HepG2 (cell line): ENCODE results near the gene ICAM3. TPM values are rescaled to one million over a fixed set of nuclear protein-coding genes. Genes with fewer than 3 reads are reported as not detected.

Experiments used
- AHR ChIP-seq: IDR thresholded peaks from 2 replicates; pipeline ENCODE4 v1.6.1; 2018; ENCODE audit warnings: missing genetic modification reagents, missing compliant biosample characterization
- ARHGAP35 ChIP-seq: sonication (generic); formaldehyde crosslinking; IDR thresholded peaks from 2 replicates; pipeline ENCODE4 v1.9.0; 2022; ENCODE audit warnings: mild to moderate bottlenecking, inconsistent platforms, moderate library complexity, missing genetic modification reagents, borderline replicate concordance
- BCL6 ChIP-seq: IDR thresholded peaks from 2 replicates; pipeline ENCODE4 v1.6.1; 2016; ENCODE audit warnings: missing genetic modification reagents, missing compliant biosample characterization
- CBX2 ChIP-seq, 2 experiments: fragments of 200-600 bp in 1 of 2; sonication (generic); formaldehyde crosslinking in 1 of 2; IDR thresholded peaks; 2 replicates each; pipeline versions ENCODE4 v1.7.0 to v1.8.1; 2018 to 2022; ENCODE audit warnings: low read depth in 2 of 2, low read length in 1 of 2, mild to moderate bottlenecking in 1 of 2, missing genetic modification reagents in 1 of 2
- CC2D1A ChIP-seq: sonication (generic); formaldehyde crosslinking; IDR thresholded peaks from 2 replicates; pipeline ENCODE4 v1.8.1; 2023; ENCODE audit warnings: mild to moderate bottlenecking, missing genetic modification reagents
- DNMT1 ChIP-seq: sonication (generic); formaldehyde crosslinking; IDR thresholded peaks from 2 replicates; pipeline ENCODE4 v1.5.1; 2020; ENCODE audit warnings: mild to moderate bottlenecking, missing genetic modification reagents
- HDAC1 ChIP-seq: sonication (generic); formaldehyde crosslinking; IDR thresholded peaks from 2 replicates; pipeline ENCODE4 v1.5.1; 2020; ENCODE audit warnings: mild to moderate bottlenecking, missing genetic modification reagents
- MBD4 ChIP-seq: IDR thresholded peaks from 2 replicates; pipeline ENCODE4 v1.6.1; 2012; ENCODE audit warnings: low read length, inconsistent platforms, borderline replicate concordance
- NFKB2 ChIP-seq: sonication (generic); formaldehyde crosslinking; IDR thresholded peaks from 2 replicates; pipeline ENCODE4 v1.4.0; 2020; ENCODE audit warnings: missing genetic modification reagents, borderline replicate concordance
- RAD51 ChIP-seq: fragments of 450-650 bp; IDR thresholded peaks from 2 replicates; pipeline ENCODE4 v1.6.1; 2016; ENCODE audit warnings: borderline replicate concordance
- SMAD9 ChIP-seq: sonication (generic); formaldehyde crosslinking; IDR thresholded peaks from 2 replicates; pipeline ENCODE4 v1.5.1; 2020; ENCODE audit warnings: mild to moderate bottlenecking, missing genetic modification reagents
- ZNF292 ChIP-seq: sonication (generic); formaldehyde crosslinking; IDR thresholded peaks from 2 replicates; pipeline ENCODE4 v1.8.1; 2022; ENCODE audit warnings: mild to moderate bottlenecking, low read depth, missing genetic modification reagents, borderline replicate concordance
- ZNF354B ChIP-seq: sonication (generic); formaldehyde crosslinking; IDR thresholded peaks from 2 replicates; pipeline ENCODE4 v1.8.0; 2022; ENCODE audit warnings: mild to moderate bottlenecking, missing genetic modification reagents
- ZNF792 ChIP-seq: IDR thresholded peaks from 2 replicates; pipeline ENCODE4 v1.6.1; 2016
- polyA plus RNA-seq, 8 experiments: library from polyadenylated mRNA; depleted of rRNA in 3 of 8; stranded (reverse) in 7 of 8; unstranded in 1 of 8; fragments of >200 nt; fragmentation: Illumina TruSeq in 4 of 8; extraction: Trizol in 4 of 8; gene quantifications; 2 replicates each; pipeline versions ENCODE4 v1.2.1 to v1.2.3, GENCODE V29; 2011 to 2016; ENCODE audit warnings: low read depth in 4 of 8, missing spikeins in 1 of 8, mixed read lengths in 1 of 8; ENCODE audit not compliant: insufficient read depth in 1 of 8
- total RNA-seq, 5 experiments: library from RNA; depleted of rRNA; stranded (reverse); fragments of >200 nt; fragmentation: Illumina TruSeq; extraction: Trizol; gene quantifications; 2 replicates each; pipeline ENCODE4 v1.2.3, GENCODE V29; 2016; ENCODE audit warnings: low read depth in 1 of 5
- TF ChIP-seq, protein P1 (sequence below): sonication (generic); formaldehyde crosslinking; IDR thresholded peaks from 2 replicates; pipeline ENCODE4 v1.5.1; 2020; ENCODE audit warnings: mild to moderate bottlenecking, missing genetic modification reagents
- TF ChIP-seq, protein P2 (sequence below): sonication (generic); formaldehyde crosslinking; IDR thresholded peaks from 2 replicates; pipeline ENCODE4 v1.4.0; 2020; ENCODE audit warnings: mild to moderate bottlenecking, missing genetic modification reagents
- TF ChIP-seq, protein P3 (sequence below): sonication (generic); formaldehyde crosslinking; conservative IDR thresholded peaks from 2 replicates; pipeline ENCODE4 v1.4.0; 2020; ENCODE audit warnings: missing genetic modification reagents
- TF ChIP-seq, protein P4 (sequence below): sonication (generic); formaldehyde crosslinking; conservative IDR thresholded peaks from 2 replicates; pipeline ENCODE4 v1.8.0; 2022; ENCODE audit warnings: mild to moderate bottlenecking, moderate library complexity, missing genetic modification reagents
- TF ChIP-seq, protein P5 (sequence below): IDR thresholded peaks from 2 replicates; pipeline ENCODE4 v1.6.1; 2012; ENCODE audit warnings: low read depth, low read length, improper control_type of control experiment

The ICAM3 gene
- total and polyA plus RNA-seq, 2 of the 13 experiments (the other 11 are each of a cell fraction or from before 2014, with no cell fraction given), result 14.1 to 21.0 TPM

DNA sequence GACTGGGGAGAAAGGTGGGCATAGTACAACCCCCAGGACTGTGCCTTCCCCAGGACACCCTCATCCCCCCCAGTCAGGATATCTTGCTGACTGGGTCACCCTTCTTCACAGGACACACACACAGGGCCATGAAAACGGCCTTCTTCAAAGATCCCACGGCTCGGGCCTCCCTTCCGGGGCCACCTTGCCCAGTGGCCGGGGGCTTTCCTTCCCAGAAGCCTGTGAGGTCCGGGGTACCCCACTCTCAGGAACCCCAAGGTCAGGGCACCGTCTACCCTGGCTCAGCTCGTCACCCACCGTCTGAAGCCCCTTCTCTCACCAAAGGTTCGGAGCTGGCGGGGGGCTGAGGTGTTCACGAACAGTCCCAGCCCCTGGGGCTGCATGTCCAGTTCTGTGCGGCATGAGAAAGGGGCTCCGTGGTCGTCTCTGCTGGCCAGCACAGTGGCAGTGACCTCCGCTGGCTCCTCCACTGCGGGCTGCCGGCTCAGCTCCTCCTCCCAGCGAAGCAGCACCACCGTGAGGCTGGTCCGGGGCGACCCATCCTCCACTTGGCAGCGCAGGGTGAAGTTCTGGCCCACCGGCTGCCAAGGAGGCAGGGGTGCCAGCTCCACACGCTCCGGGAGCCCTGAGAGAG, 4.0 kb downstream of the ICAM3 start (continued):
- TF ChIP-seq ARHGAP35 (CRISPR knock-in tag) (no peak), AHR (no peak), ZNF792 (no peak), CBX2 (IDR thresholded peaks at IDR 0.05; ENCODE audit: low read depth, low read length) (no peak), CBX2 (CRISPR knock-in tag; IDR thresholded peaks at IDR 0.05; ENCODE audit: low read depth) (no peak), CC2D1A (CRISPR knock-in tag) (no peak), DNMT1 (CRISPR knock-in tag) (no peak), NFKB2 (CRISPR knock-in tag) (no peak), ZNF354B (CRISPR knock-in tag) (no peak), ZNF292 (CRISPR knock-in tag) (no peak), HDAC1 (CRISPR knock-in tag) (peak; percentile 33; the same call in 1 of the 2 replicates), MBD4 (no peak), BCL6 (CRISPR knock-in tag) (0 out of 2 replicates have a peak, but pooled peaks have one; percentile 32), SMAD9 (CRISPR knock-in tag) (no peak), RAD51 (no peak)
- TF ChIP-seq, protein P1, sequence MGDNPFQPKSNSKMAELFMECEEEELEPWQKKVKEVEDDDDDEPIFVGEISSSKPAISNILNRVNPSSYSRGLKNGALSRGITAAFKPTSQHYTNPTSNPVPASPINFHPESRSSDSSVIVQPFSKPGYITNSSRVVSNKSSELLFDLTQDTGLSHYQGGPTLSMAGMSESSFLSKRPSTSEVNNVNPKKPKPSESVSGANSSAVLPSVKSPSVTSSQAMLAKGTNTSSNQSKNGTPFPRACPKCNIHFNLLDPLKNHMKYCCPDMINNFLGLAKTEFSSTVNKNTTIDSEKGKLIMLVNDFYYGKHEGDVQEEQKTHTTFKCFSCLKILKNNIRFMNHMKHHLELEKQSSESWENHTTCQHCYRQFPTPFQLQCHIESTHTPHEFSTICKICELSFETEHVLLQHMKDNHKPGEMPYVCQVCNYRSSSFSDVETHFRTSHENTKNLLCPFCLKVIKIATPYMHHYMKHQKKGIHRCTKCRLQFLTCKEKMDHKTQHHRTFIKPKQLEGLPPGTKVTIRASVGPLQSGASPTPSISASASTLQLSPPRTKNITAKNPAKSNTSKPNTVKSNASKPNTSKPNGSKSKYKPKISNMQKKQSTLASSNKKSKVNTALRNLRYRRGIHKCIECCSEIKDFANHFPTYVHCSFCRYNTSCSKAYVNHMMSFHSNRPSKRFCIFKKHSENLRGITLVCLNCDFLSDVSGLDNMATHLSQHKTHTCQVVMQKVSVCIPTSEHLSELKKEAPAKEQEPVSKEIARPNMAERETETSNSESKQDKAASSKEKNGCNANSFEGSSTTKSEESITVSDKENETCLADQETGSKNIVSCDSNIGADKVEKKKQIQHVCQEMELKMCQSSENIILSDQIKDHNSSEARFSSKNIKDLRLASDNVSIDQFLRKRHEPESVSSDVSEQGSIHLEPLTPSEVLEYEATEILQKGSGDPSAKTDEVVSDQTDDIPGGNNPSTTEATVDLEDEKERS, result no peak
- TF ChIP-seq, protein P2, sequence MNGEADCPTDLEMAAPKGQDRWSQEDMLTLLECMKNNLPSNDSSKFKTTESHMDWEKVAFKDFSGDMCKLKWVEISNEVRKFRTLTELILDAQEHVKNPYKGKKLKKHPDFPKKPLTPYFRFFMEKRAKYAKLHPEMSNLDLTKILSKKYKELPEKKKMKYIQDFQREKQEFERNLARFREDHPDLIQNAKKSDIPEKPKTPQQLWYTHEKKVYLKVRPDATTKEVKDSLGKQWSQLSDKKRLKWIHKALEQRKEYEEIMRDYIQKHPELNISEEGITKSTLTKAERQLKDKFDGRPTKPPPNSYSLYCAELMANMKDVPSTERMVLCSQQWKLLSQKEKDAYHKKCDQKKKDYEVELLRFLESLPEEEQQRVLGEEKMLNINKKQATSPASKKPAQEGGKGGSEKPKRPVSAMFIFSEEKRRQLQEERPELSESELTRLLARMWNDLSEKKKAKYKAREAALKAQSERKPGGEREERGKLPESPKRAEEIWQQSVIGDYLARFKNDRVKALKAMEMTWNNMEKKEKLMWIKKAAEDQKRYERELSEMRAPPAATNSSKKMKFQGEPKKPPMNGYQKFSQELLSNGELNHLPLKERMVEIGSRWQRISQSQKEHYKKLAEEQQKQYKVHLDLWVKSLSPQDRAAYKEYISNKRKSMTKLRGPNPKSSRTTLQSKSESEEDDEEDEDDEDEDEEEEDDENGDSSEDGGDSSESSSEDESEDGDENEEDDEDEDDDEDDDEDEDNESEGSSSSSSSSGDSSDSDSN (CRISPR knock-in tag), result peak; percentile 41; the same call in 1 of the 2 replicates
- TF ChIP-seq, protein P3, sequence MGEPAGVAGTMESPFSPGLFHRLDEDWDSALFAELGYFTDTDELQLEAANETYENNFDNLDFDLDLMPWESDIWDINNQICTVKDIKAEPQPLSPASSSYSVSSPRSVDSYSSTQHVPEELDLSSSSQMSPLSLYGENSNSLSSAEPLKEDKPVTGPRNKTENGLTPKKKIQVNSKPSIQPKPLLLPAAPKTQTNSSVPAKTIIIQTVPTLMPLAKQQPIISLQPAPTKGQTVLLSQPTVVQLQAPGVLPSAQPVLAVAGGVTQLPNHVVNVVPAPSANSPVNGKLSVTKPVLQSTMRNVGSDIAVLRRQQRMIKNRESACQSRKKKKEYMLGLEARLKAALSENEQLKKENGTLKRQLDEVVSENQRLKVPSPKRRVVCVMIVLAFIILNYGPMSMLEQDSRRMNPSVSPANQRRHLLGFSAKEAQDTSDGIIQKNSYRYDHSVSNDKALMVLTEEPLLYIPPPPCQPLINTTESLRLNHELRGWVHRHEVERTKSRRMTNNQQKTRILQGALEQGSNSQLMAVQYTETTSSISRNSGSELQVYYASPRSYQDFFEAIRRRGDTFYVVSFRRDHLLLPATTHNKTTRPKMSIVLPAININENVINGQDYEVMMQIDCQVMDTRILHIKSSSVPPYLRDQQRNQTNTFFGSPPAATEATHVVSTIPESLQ (CRISPR knock-in tag), result no peak
- TF ChIP-seq, protein P4, sequence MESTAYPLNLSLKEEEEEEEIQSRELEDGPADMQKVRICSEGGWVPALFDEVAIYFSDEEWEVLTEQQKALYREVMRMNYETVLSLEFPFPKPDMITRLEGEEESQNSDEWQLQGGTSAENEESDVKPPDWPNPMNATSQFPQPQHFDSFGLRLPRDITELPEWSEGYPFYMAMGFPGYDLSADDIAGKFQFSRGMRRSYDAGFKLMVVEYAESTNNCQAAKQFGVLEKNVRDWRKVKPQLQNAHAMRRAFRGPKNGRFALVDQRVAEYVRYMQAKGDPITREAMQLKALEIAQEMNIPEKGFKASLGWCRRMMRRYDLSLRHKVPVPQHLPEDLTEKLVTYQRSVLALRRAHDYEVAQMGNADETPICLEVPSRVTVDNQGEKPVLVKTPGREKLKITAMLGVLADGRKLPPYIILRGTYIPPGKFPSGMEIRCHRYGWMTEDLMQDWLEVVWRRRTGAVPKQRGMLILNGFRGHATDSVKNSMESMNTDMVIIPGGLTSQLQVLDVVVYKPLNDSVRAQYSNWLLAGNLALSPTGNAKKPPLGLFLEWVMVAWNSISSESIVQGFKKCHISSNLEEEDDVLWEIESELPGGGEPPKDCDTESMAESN (CRISPR knock-in tag), result no peak; the same call in 1 of the 2 replicates
- TF ChIP-seq, protein P5, sequence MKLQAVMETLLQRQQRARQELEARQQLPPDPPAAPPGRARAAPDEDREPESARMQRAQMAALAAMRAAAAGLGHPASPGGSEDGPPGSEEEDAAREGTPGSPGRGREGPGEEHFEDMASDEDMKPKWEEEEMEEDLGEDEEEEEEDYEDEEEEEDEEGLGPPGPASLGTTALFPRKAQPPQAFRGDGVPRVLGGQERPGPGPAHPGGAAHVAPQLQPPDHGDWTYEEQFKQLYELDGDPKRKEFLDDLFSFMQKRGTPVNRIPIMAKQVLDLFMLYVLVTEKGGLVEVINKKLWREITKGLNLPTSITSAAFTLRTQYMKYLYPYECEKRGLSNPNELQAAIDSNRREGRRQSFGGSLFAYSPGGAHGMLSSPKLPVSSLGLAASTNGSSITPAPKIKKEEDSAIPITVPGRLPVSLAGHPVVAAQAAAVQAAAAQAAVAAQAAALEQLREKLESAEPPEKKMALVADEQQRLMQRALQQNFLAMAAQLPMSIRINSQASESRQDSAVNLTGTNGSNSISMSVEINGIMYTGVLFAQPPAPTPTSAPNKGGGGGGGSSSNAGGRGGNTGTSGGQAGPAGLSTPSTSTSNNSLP, result no peak
